Fibroblast of lung (primary cell): ENCODE data around the gene HIGD2A.

Experiments
- CTCF ChIP-seq, 2 donors: IDR thresholded peaks in 1 of 2; conservative IDR thresholded peaks in 1 of 2; 1 replicate in 1 of 2; 2 replicates in 1 of 2; pipeline ENCODE4 v1.5.1; 2011 to 2012; ENCODE audit warnings: low read length in 2 of 2, control low read depth in 1 of 2, inconsistent platforms in 1 of 2, low read depth in 1 of 2, mild to moderate bottlenecking in 1 of 2
- EZH2 ChIP-seq: IDR thresholded peaks from 2 replicates; pipeline ENCODE4 v1.5.1; 2012; ENCODE audit warnings: low read length, control low read depth, mild to moderate bottlenecking; ENCODE audit errors: missing control alignments

- TF ChIP-seq CTCF (conservative IDR thresholded peaks at IDR 0.05 in 1 of 2, IDR thresholded peaks at IDR 0.05 in 1 of 2; ENCODE audit: low read depth in 1 of 2, low read length in 2 of 2) = no peak
- no peak for TF ChIP-seq EZH2
Observed at GRCh38 chr5:176388444-176389134, at the start of gene HIGD2A, which contains the start of gene NOP16.
